H9 (cell line): ENCODE results near the gene HSPB3. TPM values are rescaled to one million over a fixed set of nuclear protein-coding genes. Genes with fewer than 3 reads are reported as not detected.

Experiments used
- DNase-seq: peaks from one replicate; pipeline ENCODE4 v3.0.0-alpha.2; 2017
- H2AFZ ChIP-seq: one replicate; pipeline ENCODE4 v1.6.1; 2013; ENCODE audit warnings: mild to moderate bottlenecking, low read length, control low read depth, moderate library complexity
- H2AK5ac ChIP-seq: 2 replicates; pipeline ENCODE4 v1.6.1; 2013; ENCODE audit warnings: low read length, control low read depth, mixed read lengths; ENCODE audit not compliant: insufficient read length
- H2BK120ac ChIP-seq: one replicate; pipeline ENCODE4 v1.6.1; 2013; ENCODE audit warnings: low read depth, mild to moderate bottlenecking, low read length, control low read depth, inconsistent platforms; ENCODE audit not compliant: poor library complexity, severe bottlenecking
- H2BK12ac ChIP-seq: 2 replicates; pipeline ENCODE4 v1.6.1; 2013; ENCODE audit warnings: low read length, control low read depth, mixed read lengths, low read depth; ENCODE audit not compliant: insufficient read length
- H2BK15ac ChIP-seq: 2 replicates; pipeline ENCODE4 v1.6.1; 2013; ENCODE audit warnings: low read depth, low read length, control low read depth
- H2BK20ac ChIP-seq: one replicate; pipeline ENCODE4 v1.6.1; 2013; ENCODE audit warnings: low read depth, mild to moderate bottlenecking, low read length, control low read depth, inconsistent platforms; ENCODE audit not compliant: poor library complexity, severe bottlenecking
- H2BK5ac ChIP-seq: 2 replicates; pipeline ENCODE4 v1.6.1; 2013; ENCODE audit warnings: low read length, control low read depth, mixed read lengths; ENCODE audit not compliant: insufficient read length
- H3K14ac ChIP-seq: 2 replicates; pipeline ENCODE4 v1.6.1; 2013; ENCODE audit warnings: low read length, control low read depth; ENCODE audit not compliant: insufficient read depth
- H3K18ac ChIP-seq: 2 replicates; pipeline ENCODE4 v1.6.1; 2013; ENCODE audit warnings: low read depth, mild to moderate bottlenecking, mixed read lengths, low read length, control low read depth; ENCODE audit not compliant: insufficient read length
- H3K23ac ChIP-seq: 2 replicates; pipeline ENCODE4 v1.6.1; 2013; ENCODE audit warnings: low read length, control low read depth, mixed read lengths, low read depth; ENCODE audit not compliant: insufficient read length
- H3K23me2 ChIP-seq: 2 replicates; pipeline ENCODE4 v1.6.1; 2013; ENCODE audit warnings: low read depth, mild to moderate bottlenecking, mixed read lengths, low read length, control low read depth; ENCODE audit not compliant: insufficient read length, poor library complexity, severe bottlenecking
- H3K27ac ChIP-seq: 2 replicates; pipeline ENCODE4 v1.5.1; 2013; ENCODE audit warnings: low read length, control low read depth, mixed read lengths, low read depth; ENCODE audit not compliant: insufficient read length
- H3K27me3 ChIP-seq: 2 replicates; pipeline ENCODE4 v1.6.1; 2013; ENCODE audit warnings: low read length, control low read depth, inconsistent platforms; ENCODE audit not compliant: insufficient read depth
- H3K4ac ChIP-seq: 2 replicates; pipeline ENCODE4 v1.6.1; 2013; ENCODE audit warnings: low read depth, mild to moderate bottlenecking, control low read depth, inconsistent platforms, low read length, moderate library complexity
- H3K4me1 ChIP-seq: 2 replicates; pipeline ENCODE4 v1.6.1; 2013; ENCODE audit warnings: low read length, control low read depth, inconsistent platforms; ENCODE audit not compliant: insufficient read depth
- H3K4me2 ChIP-seq: 2 replicates; pipeline ENCODE4 v1.6.1; 2013; ENCODE audit warnings: low read length, control low read depth, mixed read lengths; ENCODE audit not compliant: insufficient read length, insufficient read depth
- H3K56ac ChIP-seq: 2 replicates; pipeline ENCODE4 v1.6.1; 2013; ENCODE audit warnings: low read depth, mild to moderate bottlenecking, mixed read lengths, low read length, control low read depth; ENCODE audit not compliant: insufficient read length
- H3K79me1 ChIP-seq: 2 replicates; pipeline ENCODE4 v1.6.1; 2013; ENCODE audit warnings: low read depth, mild to moderate bottlenecking, moderate library complexity, low read length, control low read depth, inconsistent platforms; ENCODE audit not compliant: insufficient read depth, poor library complexity, severe bottlenecking
- H3K79me2 ChIP-seq: 2 replicates; pipeline ENCODE4 v1.6.1; 2013; ENCODE audit warnings: low read length, control low read depth, inconsistent platforms; ENCODE audit not compliant: insufficient read depth
- H3K9ac ChIP-seq: 2 replicates; pipeline ENCODE4 v1.6.1; 2013; ENCODE audit warnings: low read length, control low read depth, mixed read lengths; ENCODE audit not compliant: insufficient read length; ENCODE audit errors: extremely low read depth
- H3K9me3 ChIP-seq: one replicate; pipeline ENCODE4 v1.6.1; 2013; ENCODE audit warnings: low read depth, low read length, inconsistent platforms; ENCODE audit not compliant: control insufficient read depth
- H3T11ph ChIP-seq: one replicate; pipeline ENCODE4 v1.6.1; 2013; ENCODE audit warnings: mild to moderate bottlenecking, low read length, control low read depth, inconsistent platforms
- H4K20me1 ChIP-seq: one replicate; pipeline ENCODE4 v1.6.1; 2013; ENCODE audit not compliant: control insufficient read depth, insufficient read length, insufficient read depth
- H4K5ac ChIP-seq: 2 replicates; pipeline ENCODE4 v1.6.1; 2013; ENCODE audit warnings: low read depth, mild to moderate bottlenecking, mixed read lengths, low read length, control low read depth; ENCODE audit not compliant: insufficient read length
- H4K8ac ChIP-seq: replicated peaks from 2 replicates; pipeline ENCODE4 v1.6.1; 2013; ENCODE audit warnings: low read length, control low read depth, mixed read lengths, low read depth; ENCODE audit not compliant: insufficient read length
- H4K91ac ChIP-seq: 2 replicates; pipeline ENCODE4 v1.6.1; 2013; ENCODE audit warnings: low read depth, mild to moderate bottlenecking, moderate library complexity, mixed read lengths, low read length, control low read depth; ENCODE audit not compliant: insufficient read length
- H3K27ac Mint-ChIP-seq, 3 experiments: 2 replicates in 2 of 3; 3 replicates in 1 of 3; pipeline ENCODE4 v1.8.0; 2020 to 2021; ENCODE audit warnings: mixed read lengths in 3 of 3, mild to moderate bottlenecking in 1 of 3, moderate library complexity in 1 of 3
- H3K27me3 Mint-ChIP-seq: 2 replicates; pipeline ENCODE4 v1.8.0; 2021; ENCODE audit warnings: low read depth, mild to moderate bottlenecking, moderate library complexity, mixed read lengths
- H3K36me3 Mint-ChIP-seq, 3 experiments: 2 replicates in 2 of 3; 3 replicates in 1 of 3; pipeline ENCODE4 v1.8.0; 2020 to 2021; ENCODE audit warnings: low read depth in 3 of 3, mixed read lengths in 3 of 3; ENCODE audit not compliant: insufficient read depth in 1 of 3
- H3K4me1 Mint-ChIP-seq, 2 experiments: 2 replicates each; pipeline ENCODE4 v1.8.0; 2020; ENCODE audit warnings: mixed read lengths in 2 of 2
- H3K4me3 Mint-ChIP-seq, 2 experiments: 2 replicates in 1 of 2; 3 replicates in 1 of 2; pipeline ENCODE4 v1.8.0; 2020 to 2021; ENCODE audit warnings: mild to moderate bottlenecking in 2 of 2, mixed read lengths in 2 of 2, moderate library complexity in 1 of 2
- H3K9me3 Mint-ChIP-seq, 2 experiments: 2 replicates in 1 of 2; 3 replicates in 1 of 2; pipeline ENCODE4 v1.8.0; 2020; ENCODE audit warnings: mild to moderate bottlenecking in 2 of 2, mixed read lengths in 2 of 2, moderate library complexity in 1 of 2
- CTCF ChIP-seq: fragments of 200-600 bp; sonication (generic); conservative IDR thresholded peaks from 3 replicates; pipeline ENCODE4 v1.8.0; 2021; ENCODE audit warnings: antibody characterized with exemption, mild to moderate bottlenecking
- WGBS: extraction: QIAGEN DNeasy Blood & Tissue Kit; methylation state at CpG from one replicate; pipeline ENCODE4 v1.1.7; 2013; ENCODE audit warnings: missing lambda C conversion rate, low lambda C conversion rate, mixed read lengths; ENCODE audit not compliant: insufficient read length; ENCODE audit errors: extremely low coverage; 5-methylcytosine and 5-hydroxymethylcytosine counted together
- total RNA-seq: library from RNA; stranded (reverse); gene quantifications from 2 replicates; pipeline ENCODE4 v1.2.1, GENCODE V29; 2021

Gene HSPB3
- total RNA-seq, 1 experiment from 2014 or later, result not detected

GRCh38 chr5:54470128-54470527 is 14.6 kb downstream of the HSPB3 start:
- Mint-ChIP-seq H3K4me1 (no peaks in the 10 kb centered on the region), H3K27me3 (no peaks in the 10 kb centered on the region), H3K36me3 (no peaks in the 10 kb centered on the region), H3K9me3 (no peaks in the 10 kb centered on the region), H3K27ac (no peak overlapping the region), H3K4me3 (no peak overlapping the region)
- H3K4me1 ChIP-seq, result no peaks in the 10 kb centered on the region
- no peaks in the 10 kb centered on the region for H3K79me1 ChIP-seq
- H3K4ac ChIP-seq, result no peak overlapping the region
- H3K27ac ChIP-seq, result no peak overlapping the region
- H3K18ac ChIP-seq, result no peak overlapping the region
- no peak overlapping the region for H2BK20ac ChIP-seq
- H3K23ac ChIP-seq, result no peak overlapping the region
- no peak overlapping the region for H4K91ac ChIP-seq
- no peak overlapping the region for H2BK12ac ChIP-seq
- TF ChIP-seq CTCF, result no peak
- no peak overlapping the region for H3T11ph ChIP-seq
- no peaks in the 10 kb centered on the region for H4K20me1 ChIP-seq
- no peak overlapping the region for H3K9ac ChIP-seq
- no peak overlapping the region for H4K8ac ChIP-seq
- no peak overlapping the region for H2BK15ac ChIP-seq
- H2BK120ac ChIP-seq, result no peak overlapping the region
- H3K79me2 ChIP-seq, result no peaks in the 10 kb centered on the region; the same call in 1 of the 2 replicates
- WGBS, result no CpG with 5 or more reads among the region's 2 CpGs
- H3K56ac ChIP-seq, result no peak overlapping the region
- DNase-seq, result no peak
- no peak overlapping the region for H2BK5ac ChIP-seq
- H3K9me3 ChIP-seq, result no peaks in the 10 kb centered on the region
- no peak overlapping the region for H2AK5ac ChIP-seq
- no peak overlapping the region for H3K4me2 ChIP-seq
- H4K5ac ChIP-seq, result no peak overlapping the region
- H3K14ac ChIP-seq, result no peak overlapping the region
- H2AFZ ChIP-seq, result no peak overlapping the region
- no peaks in the 10 kb centered on the region for H3K27me3 ChIP-seq
- H3K23me2 ChIP-seq, result no peaks in the 10 kb centered on the region
